HCT116 (cell line): ENCODE measurements around the gene SIX4. TPM values are rescaled to one million over a fixed set of nuclear protein-coding genes. Genes with fewer than 3 reads are reported as not detected.

Experiments
- ATAC-seq: fragments of 200-7000 bp; cut with Tn5 transposase; 2 replicates; pipeline ENCODE4 v1.9.1; 2020; ENCODE audit warnings: mild to moderate bottlenecking, moderate library complexity
- BruUV-seq: library from RNA; stranded (reverse); fragments of 400-500 nt; replicated peaks from 2 replicates; lab custom pipeline; 2021; lab: Mats Ljungman, UMichigan
- CTCF ChIA-PET: fragments of 300-600 bp; sonication (Branson Sonifier 250); formaldehyde crosslinking; loops from one replicate; lab custom pipeline; 2021; ENCODE audit warnings: antibody characterized with exemption; lab: Charles Lee
- POLR2A ChIA-PET: fragments of 300-600, 350-600 bp; sonication (Branson Sonifier 250); formaldehyde crosslinking; loops from one replicate; lab custom pipeline; 2021; ENCODE audit warnings: antibody characterized with exemption; lab: Charles Lee
- RAD21 ChIA-PET, 2 experiments: fragments of 300-600 bp; sonication (Branson Sonifier 250); formaldehyde crosslinking; loops; one replicate each; lab custom pipeline; 2023; ENCODE audit warnings: low total read pairs in 2 of 2; ENCODE audit not compliant: uncharacterized antibody in 2 of 2, unreplicated experiment in 2 of 2, low non-redundant PET in 1 of 2; lab: Charles Lee
- DNase-seq: peaks from one replicate; pipeline ENCODE4 v3.0.0-alpha.2; 2010; ENCODE audit warnings: low read depth, low spot score
- H2AFZ ChIP-seq: fragments of 200-600 bp; shearing (Covaris generic), sonication (generic); 2 replicates; pipeline ENCODE4 v1.6.1; 2017; ENCODE audit warnings: low read depth, mixed run types, mixed read lengths, antibody characterized with exemption, low read length; ENCODE audit not compliant: poor library complexity, severe bottlenecking
- H3K27ac ChIP-seq: 2 replicates; pipeline ENCODE4 v1.5.1; 2012; ENCODE audit warnings: low read depth, low read length
- H3K27me3 ChIP-seq: fragments of 200-600 bp; sonication (generic); 2 replicates; pipeline ENCODE4 v1.6.1; 2016; ENCODE audit warnings: mixed run types, low read length, mixed read lengths; ENCODE audit not compliant: insufficient read depth
- H3K36me3 ChIP-seq, 2 experiments: fragments of 200-500 bp in 1 of 2; fragments of 200-600 bp in 1 of 2; sonication (Bioruptor generic) in 1 of 2; sonication (generic) in 1 of 2; 2 replicates each; pipeline versions ENCODE4 v1.5.1 to v1.6.1; 2014 to 2016; ENCODE audit warnings: low read length in 2 of 2, inconsistent platforms in 1 of 2, mixed read lengths in 1 of 2, mixed run types in 1 of 2; ENCODE audit not compliant: insufficient read depth in 2 of 2, control insufficient read depth in 1 of 2
- H3K4me1 ChIP-seq, 2 experiments: fragments of 200-600 bp in 1 of 2; sonication (generic) in 1 of 2; 2 replicates each; pipeline versions ENCODE4 v1.5.1 to v1.6.1; 2012 to 2017; ENCODE audit warnings: low read length in 2 of 2, inconsistent platforms in 1 of 2, mild to moderate bottlenecking in 1 of 2, mixed read lengths in 1 of 2, mixed run types in 1 of 2, moderate library complexity in 1 of 2; ENCODE audit not compliant: insufficient read depth in 2 of 2, control insufficient read depth in 1 of 2
- H3K4me2 ChIP-seq: fragments of 200-600 bp; sonication (generic); 2 replicates; pipeline ENCODE4 v1.6.1; 2017; ENCODE audit warnings: mixed run types, low read length, mixed read lengths
- H3K4me3 ChIP-seq, 2 experiments: fragments of 200-600 bp in 1 of 2; sonication (generic) in 1 of 2; replicated peaks in 1 of 2; 2 replicates each; pipeline ENCODE4 v1.5.1; 2011 to 2016; ENCODE audit warnings: low read length in 2 of 2, control low read depth in 1 of 2, low read depth in 1 of 2, mild to moderate bottlenecking in 1 of 2, mixed read lengths in 1 of 2, mixed run types in 1 of 2
- H3K79me2 ChIP-seq: fragments of 200-600 bp; sonication (generic); 2 replicates; pipeline ENCODE4 v1.6.1; 2017; ENCODE audit warnings: mild to moderate bottlenecking, mixed run types, low read length, moderate library complexity, mixed read lengths; ENCODE audit not compliant: insufficient read depth
- H3K9ac ChIP-seq: fragments of 200-600 bp; sonication (generic); 2 replicates; pipeline ENCODE4 v1.6.1; 2016; ENCODE audit warnings: low read length, mixed read lengths
- H3K9me2 ChIP-seq: fragments of 200-600 bp; sonication (generic), shearing (Covaris generic); 2 replicates; pipeline ENCODE4 v1.6.1; 2017; ENCODE audit warnings: mixed run types, mild to moderate bottlenecking, moderate library complexity; ENCODE audit not compliant: insufficient read depth
- H3K9me3 ChIP-seq, 2 experiments: fragments of 200-500 bp in 1 of 2; fragments of 200-600 bp in 1 of 2; sonication (Bioruptor generic) in 1 of 2; sonication (generic) in 1 of 2; 2 replicates each; pipeline ENCODE4 v1.6.1; 2014 to 2017; ENCODE audit warnings: low read length in 2 of 2, mixed read lengths in 2 of 2, inconsistent platforms in 1 of 2, low read depth in 1 of 2, mild to moderate bottlenecking in 1 of 2, mixed run types in 1 of 2, moderate library complexity in 1 of 2; ENCODE audit not compliant: control insufficient read depth in 1 of 2, insufficient read depth in 1 of 2
- H4K20me1 ChIP-seq: fragments of 200-600 bp; sonication (generic), shearing (Covaris generic); 2 replicates; pipeline ENCODE4 v1.6.1; 2017; ENCODE audit warnings: mixed run types, mild to moderate bottlenecking, moderate library complexity; ENCODE audit not compliant: insufficient read depth
- CBX3 ChIP-seq: IDR thresholded peaks from 2 replicates; pipeline ENCODE4 v1.6.1; 2012; ENCODE audit warnings: low read depth
- CEBPB ChIP-seq: IDR thresholded peaks from 2 replicates; pipeline ENCODE4 v1.6.1; 2012; ENCODE audit warnings: low read depth
- EGR1 ChIP-seq: IDR thresholded peaks from 2 replicates; pipeline ENCODE4 v1.6.1; 2012; ENCODE audit warnings: low read depth
- ELF1 ChIP-seq: IDR thresholded peaks from 2 replicates; pipeline ENCODE4 v1.6.1; 2012; ENCODE audit warnings: low read depth, borderline replicate concordance
- EZH2phosphoT487 ChIP-seq: fragments of 200-600 bp; IDR thresholded peaks from 2 replicates; pipeline ENCODE4 v1.6.1; 2018; ENCODE audit warnings: antibody characterized with exemption, borderline replicate concordance
- JUND ChIP-seq: IDR thresholded peaks from 2 replicates; pipeline ENCODE4 v1.6.1; 2012
- POLR2A ChIP-seq: IDR thresholded peaks from 2 replicates; pipeline ENCODE4 v1.7.0; 2011; ENCODE audit warnings: borderline replicate concordance; ENCODE audit not compliant: insufficient read depth, insufficient read length; ENCODE audit errors: extremely low read depth
- POLR2AphosphoS5 ChIP-seq: IDR thresholded peaks from 2 replicates; pipeline ENCODE4 v1.6.1; 2011; ENCODE audit warnings: mild to moderate bottlenecking, low read depth, low read length, moderate library complexity
- RAD21 ChIP-seq: IDR thresholded peaks from 2 replicates; pipeline ENCODE4 v1.6.1; 2012; ENCODE audit warnings: low read depth, mild to moderate bottlenecking
- SIN3A ChIP-seq: IDR thresholded peaks from 2 replicates; pipeline ENCODE4 v1.6.1; 2012; ENCODE audit warnings: low read depth
- SP1 ChIP-seq: IDR thresholded peaks from 2 replicates; pipeline ENCODE4 v1.6.1; 2012; ENCODE audit warnings: low read depth
- SRF ChIP-seq: IDR thresholded peaks from 2 replicates; pipeline ENCODE4 v1.6.1; 2012; ENCODE audit warnings: low read depth
- TCF7L2 ChIP-seq: IDR thresholded peaks from 2 replicates; pipeline ENCODE4 v1.7.0; 2011; ENCODE audit warnings: borderline replicate concordance, inconsistent platforms; ENCODE audit not compliant: insufficient read depth, insufficient read length; ENCODE audit errors: extremely low read depth
- YY1 ChIP-seq: IDR thresholded peaks from 2 replicates; pipeline ENCODE4 v1.6.1; 2011; ENCODE audit warnings: low read length, low read depth, moderate library complexity, mild to moderate bottlenecking; ENCODE audit not compliant: insufficient replicate concordance; ENCODE audit errors: extremely low read depth
- ZFX ChIP-seq: fragments of 450-650 bp; IDR thresholded peaks from 2 replicates; pipeline ENCODE4 v1.6.1; 2017
- ZNF274 ChIP-seq: fragments of 200-500 bp; sonication (Bioruptor generic); IDR thresholded peaks from 2 replicates; pipeline ENCODE4 v1.6.1; 2014; ENCODE audit warnings: mild to moderate bottlenecking, low read depth, low read length, inconsistent platforms
- intact Hi-C: fragments of 100-400 bp; cut with micrococcal nuclease; formaldehyde crosslinking; loops from 2 replicates; pipeline ENCODE4 v1.10.0; 2022
- total RNA-seq: library from RNA; stranded (reverse); gene quantifications from one replicate; pipeline ENCODE4 v1.2.1, GENCODE V29; 2021; ENCODE audit not compliant: unreplicated experiment
- TF ChIP-seq, protein P1 (sequence below), 3 experiments: fragments of 200-600 bp in 1 of 3; sonication (generic) in 1 of 3; IDR thresholded peaks in 2 of 3; conservative IDR thresholded peaks in 1 of 3; 2 replicates each; pipeline ENCODE4 v1.5.1; 2012 to 2017; ENCODE audit warnings: low read depth in 2 of 3, low read length in 2 of 3, antibody characterized with exemption in 1 of 3, borderline replicate concordance in 1 of 3, control low read depth in 1 of 3, mild to moderate bottlenecking in 1 of 3, mixed read lengths in 1 of 3, mixed run types in 1 of 3, moderate library complexity in 1 of 3; ENCODE audit not compliant: insufficient read depth in 1 of 3
- TF ChIP-seq, protein P2 (sequence below): IDR thresholded peaks from 2 replicates; pipeline ENCODE4 v1.6.1; 2012; ENCODE audit warnings: low read depth
- TF ChIP-seq, protein P3 (sequence below): IDR thresholded peaks from 2 replicates; pipeline ENCODE4 v1.6.1; 2012

SIX4 gene
- total RNA-seq, 1 experiment from 2014 or later = 24.5 TPM

GRCh38 chr14:60670989-60671388 lies 53.2 kb downstream of the SIX4 start:
- intact Hi-C loops = no loop called here
- BruUV-seq = no TSS peak
- TF ChIP-seq, protein P1, sequence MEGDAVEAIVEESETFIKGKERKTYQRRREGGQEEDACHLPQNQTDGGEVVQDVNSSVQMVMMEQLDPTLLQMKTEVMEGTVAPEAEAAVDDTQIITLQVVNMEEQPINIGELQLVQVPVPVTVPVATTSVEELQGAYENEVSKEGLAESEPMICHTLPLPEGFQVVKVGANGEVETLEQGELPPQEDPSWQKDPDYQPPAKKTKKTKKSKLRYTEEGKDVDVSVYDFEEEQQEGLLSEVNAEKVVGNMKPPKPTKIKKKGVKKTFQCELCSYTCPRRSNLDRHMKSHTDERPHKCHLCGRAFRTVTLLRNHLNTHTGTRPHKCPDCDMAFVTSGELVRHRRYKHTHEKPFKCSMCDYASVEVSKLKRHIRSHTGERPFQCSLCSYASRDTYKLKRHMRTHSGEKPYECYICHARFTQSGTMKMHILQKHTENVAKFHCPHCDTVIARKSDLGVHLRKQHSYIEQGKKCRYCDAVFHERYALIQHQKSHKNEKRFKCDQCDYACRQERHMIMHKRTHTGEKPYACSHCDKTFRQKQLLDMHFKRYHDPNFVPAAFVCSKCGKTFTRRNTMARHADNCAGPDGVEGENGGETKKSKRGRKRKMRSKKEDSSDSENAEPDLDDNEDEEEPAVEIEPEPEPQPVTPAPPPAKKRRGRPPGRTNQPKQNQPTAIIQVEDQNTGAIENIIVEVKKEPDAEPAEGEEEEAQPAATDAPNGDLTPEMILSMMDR (IDR thresholded peaks at IDR 0.05 in 2 of 3, conservative IDR thresholded peaks at IDR 0.05 in 1 of 3; ENCODE audit: borderline replicate concordance in 1 of 3, insufficient read depth in 1 of 3, low read depth in 2 of 3, low read length in 2 of 3) = no peak
- TF ChIP-seq POLR2AphosphoS5 (no peak), YY1 (no peak), SRF (no peak), EZH2phosphoT487 (no peak), JUND (no peak), RAD21 (no peak), CBX3 (no peak), EGR1 (no peak), POLR2A (no peak), SIN3A (no peak), TCF7L2 (no peak), CEBPB (no peak), ELF1 (no peak), SP1 (no peak), ZNF274 (no peak), ZFX (no peak)
- TF ChIP-seq, protein P2, sequence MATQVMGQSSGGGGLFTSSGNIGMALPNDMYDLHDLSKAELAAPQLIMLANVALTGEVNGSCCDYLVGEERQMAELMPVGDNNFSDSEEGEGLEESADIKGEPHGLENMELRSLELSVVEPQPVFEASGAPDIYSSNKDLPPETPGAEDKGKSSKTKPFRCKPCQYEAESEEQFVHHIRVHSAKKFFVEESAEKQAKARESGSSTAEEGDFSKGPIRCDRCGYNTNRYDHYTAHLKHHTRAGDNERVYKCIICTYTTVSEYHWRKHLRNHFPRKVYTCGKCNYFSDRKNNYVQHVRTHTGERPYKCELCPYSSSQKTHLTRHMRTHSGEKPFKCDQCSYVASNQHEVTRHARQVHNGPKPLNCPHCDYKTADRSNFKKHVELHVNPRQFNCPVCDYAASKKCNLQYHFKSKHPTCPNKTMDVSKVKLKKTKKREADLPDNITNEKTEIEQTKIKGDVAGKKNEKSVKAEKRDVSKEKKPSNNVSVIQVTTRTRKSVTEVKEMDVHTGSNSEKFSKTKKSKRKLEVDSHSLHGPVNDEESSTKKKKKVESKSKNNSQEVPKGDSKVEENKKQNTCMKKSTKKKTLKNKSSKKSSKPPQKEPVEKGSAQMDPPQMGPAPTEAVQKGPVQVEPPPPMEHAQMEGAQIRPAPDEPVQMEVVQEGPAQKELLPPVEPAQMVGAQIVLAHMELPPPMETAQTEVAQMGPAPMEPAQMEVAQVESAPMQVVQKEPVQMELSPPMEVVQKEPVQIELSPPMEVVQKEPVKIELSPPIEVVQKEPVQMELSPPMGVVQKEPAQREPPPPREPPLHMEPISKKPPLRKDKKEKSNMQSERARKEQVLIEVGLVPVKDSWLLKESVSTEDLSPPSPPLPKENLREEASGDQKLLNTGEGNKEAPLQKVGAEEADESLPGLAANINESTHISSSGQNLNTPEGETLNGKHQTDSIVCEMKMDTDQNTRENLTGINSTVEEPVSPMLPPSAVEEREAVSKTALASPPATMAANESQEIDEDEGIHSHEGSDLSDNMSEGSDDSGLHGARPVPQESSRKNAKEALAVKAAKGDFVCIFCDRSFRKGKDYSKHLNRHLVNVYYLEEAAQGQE = no peak
- TF ChIP-seq, protein P3, sequence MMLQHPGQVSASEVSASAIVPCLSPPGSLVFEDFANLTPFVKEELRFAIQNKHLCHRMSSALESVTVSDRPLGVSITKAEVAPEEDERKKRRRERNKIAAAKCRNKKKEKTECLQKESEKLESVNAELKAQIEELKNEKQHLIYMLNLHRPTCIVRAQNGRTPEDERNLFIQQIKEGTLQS = no peak
- TF ChIP-seq, all 23 proteins: peak for 0
- Histone ChIP-seq H3K79me2 (no peaks in the 10 kb centered on the region), H3K36me3 (no peaks in the 10 kb centered on the region), H3K27me3 (no peaks in the 10 kb centered on the region), H3K4me1 (no peaks in the 10 kb centered on the region), H3K4me3 (no peak overlapping the region), H3K9me2 (no peaks in the 10 kb centered on the region), H3K9ac (no peak overlapping the region), H2AFZ (no peak overlapping the region), H3K9me3 (no peaks in the 10 kb centered on the region), H3K27ac (no peak overlapping the region), H4K20me1 (no peaks in the 10 kb centered on the region), H3K4me2 (no peak overlapping the region)
- DNase-seq = no peak
- CTCF ChIA-PET = no interaction called here
- POLR2A ChIA-PET = no interaction called here
- no peak for ATAC-seq
- RAD21 ChIA-PET = no interaction called here
